Measurements from ENCODE around the gene GRM4.

Gene GRM4

GRCh38 chr6:34057191-34057590, 88.7 kb downstream of the GRM4 start:
- DNase-seq (ENCODE audit: insufficient read length, low spot score) (no peak), FAIRE-seq (no peak)
- TF ChIP-seq, protein P1, sequence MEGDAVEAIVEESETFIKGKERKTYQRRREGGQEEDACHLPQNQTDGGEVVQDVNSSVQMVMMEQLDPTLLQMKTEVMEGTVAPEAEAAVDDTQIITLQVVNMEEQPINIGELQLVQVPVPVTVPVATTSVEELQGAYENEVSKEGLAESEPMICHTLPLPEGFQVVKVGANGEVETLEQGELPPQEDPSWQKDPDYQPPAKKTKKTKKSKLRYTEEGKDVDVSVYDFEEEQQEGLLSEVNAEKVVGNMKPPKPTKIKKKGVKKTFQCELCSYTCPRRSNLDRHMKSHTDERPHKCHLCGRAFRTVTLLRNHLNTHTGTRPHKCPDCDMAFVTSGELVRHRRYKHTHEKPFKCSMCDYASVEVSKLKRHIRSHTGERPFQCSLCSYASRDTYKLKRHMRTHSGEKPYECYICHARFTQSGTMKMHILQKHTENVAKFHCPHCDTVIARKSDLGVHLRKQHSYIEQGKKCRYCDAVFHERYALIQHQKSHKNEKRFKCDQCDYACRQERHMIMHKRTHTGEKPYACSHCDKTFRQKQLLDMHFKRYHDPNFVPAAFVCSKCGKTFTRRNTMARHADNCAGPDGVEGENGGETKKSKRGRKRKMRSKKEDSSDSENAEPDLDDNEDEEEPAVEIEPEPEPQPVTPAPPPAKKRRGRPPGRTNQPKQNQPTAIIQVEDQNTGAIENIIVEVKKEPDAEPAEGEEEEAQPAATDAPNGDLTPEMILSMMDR (IDR thresholded peaks at IDR 0.05; ENCODE audit: insufficient read depth, missing control alignments) = no peak

- TF ChIP-seq, protein P1 (IDR thresholded peaks at IDR 0.05; ENCODE audit: insufficient read depth, missing control alignments) = no peak
- no peak for DNase-seq (ENCODE audit: insufficient read length, low spot score)
- no peak for FAIRE-seq
These were observed 89.4 kb downstream of the GRM4 start for GRCh38 chr6:34056305-34057108.

- FAIRE-seq = no peak
- DNase-seq (ENCODE audit: insufficient read length, low spot score) = peak; percentile 83
- TF ChIP-seq, protein P1 (IDR thresholded peaks at IDR 0.05; ENCODE audit: insufficient read depth, missing control alignments) = peak; percentile 74
These were observed 90.5 kb downstream of the GRM4 start for GRCh38 chr6:34055223-34055933.

GRCh38 chr6:34053721-34054120, 92.2 kb downstream of the GRM4 start:
- no peak for DNase-seq (ENCODE audit: insufficient read length, low spot score)
- TF ChIP-seq, protein P1 (IDR thresholded peaks at IDR 0.05; ENCODE audit: insufficient read depth, missing control alignments) = no peak
- no peak for FAIRE-seq

DNA sequence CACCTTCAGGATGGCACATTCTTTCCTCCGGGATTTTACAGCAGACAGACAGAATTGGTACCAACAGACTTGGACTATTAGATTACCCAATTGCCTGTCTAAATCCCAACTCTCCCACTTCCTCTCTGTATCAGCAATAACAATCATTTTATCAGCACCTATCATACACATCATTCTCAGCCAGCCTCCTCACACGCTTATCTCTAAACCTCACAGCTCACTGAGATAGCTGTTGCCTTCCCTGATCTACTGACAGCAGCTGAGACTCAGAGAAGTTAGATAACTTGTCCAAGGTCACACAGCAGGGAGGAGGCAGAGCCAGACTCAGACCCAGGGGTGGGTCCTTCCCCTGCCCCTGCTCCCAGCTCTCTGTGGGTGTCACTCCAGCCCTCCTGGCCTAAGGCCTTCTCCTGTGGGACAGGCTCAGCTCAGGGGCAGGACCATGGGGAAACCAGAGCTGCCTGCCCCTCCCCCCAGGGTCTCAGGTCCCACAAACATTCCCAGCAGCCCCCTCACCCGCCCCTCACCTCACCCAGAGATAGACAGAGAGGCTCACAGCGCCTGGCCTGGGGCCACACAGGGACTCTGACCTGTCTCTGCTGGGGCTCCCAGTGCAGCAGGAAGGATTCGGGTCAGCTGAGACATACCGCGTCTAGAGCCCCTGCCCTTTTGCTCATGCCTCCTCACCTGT, 92.8 kb downstream of the GRM4 start:
- no peak for DNase-seq (ENCODE audit: insufficient read length, low spot score)
- TF ChIP-seq, protein P1 (IDR thresholded peaks at IDR 0.05; ENCODE audit: insufficient read depth, missing control alignments) = no peak
- FAIRE-seq = no peak

GRCh38 chr6:34052071-34052825, 93.6 kb downstream of the GRM4 start:
- TF ChIP-seq, protein P1 (IDR thresholded peaks at IDR 0.05; ENCODE audit: insufficient read depth, missing control alignments) = no peak
- FAIRE-seq (no peak), DNase-seq (ENCODE audit: insufficient read length, low spot score) (no peak)

Data from D721Med (cell line).